H54 (cell line): Measurements from ENCODE around the gene CNTROB.
A peak's percentile ranks its signal among the peaks of the same experiment; 100 is the strongest.

ENCODE experiments used
- DNase-seq: peaks from one replicate; pipeline ENCODE4 v3.0.0; 2011; ENCODE audit warnings: low spot score, mixed read lengths; ENCODE audit not compliant: insufficient read length
- FAIRE-seq: peaks from 3 replicates; lab custom pipeline; 2011; peaks lifted over from hg19 to GRCh38; lab: Jason Lieb, UNC
- POLR2A ChIP-seq: IDR thresholded peaks from 2 replicates; pipeline ENCODE4 v1.6.1; 2011; ENCODE audit warnings: low read depth, mild to moderate bottlenecking, low read length

CNTROB gene

GRCh38 chr17:7931709-7932482 lies at the start of gene CNTROB, which contains the start of gene TRAPPC1:
Gene CNTROB (plus strand): TSS chr17:7932206. CDS start chr17:7933080, 874 bp downstream.
Gene TRAPPC1 (minus strand): TSS chr17:7931946. CDS start chr17:7931829, 117 bp downstream.
- TF ChIP-seq POLR2A, result peak; percentile 67
- FAIRE-seq (peak; percentile 75), DNase-seq (peak; percentile 100)

GRCh38 chr17:7882629-7883028 lies 49.4 kb upstream of the CNTROB start:
- DNase-seq (no peak), FAIRE-seq (no peak)
- TF ChIP-seq POLR2A, result no peak

GRCh38 chr17:7883781-7884386 lies 48.1 kb upstream of the CNTROB start:
- TF ChIP-seq POLR2A, result no peak
- DNase-seq (peak; percentile 37), FAIRE-seq (no peak)

GRCh38 chr17:7884581-7885366 lies 47.2 kb upstream of the CNTROB start:
- DNase-seq, result no peak
- no peak for FAIRE-seq
- TF ChIP-seq POLR2A, result peak; percentile 55; the same call in 1 of the 2 replicates

- TF ChIP-seq POLR2A, result peak; percentile 29
- FAIRE-seq (no peak), DNase-seq (peak; percentile 48)
Observed at GRCh38 chr17:7885367-7886226, 46.4 kb upstream of the CNTROB start.

- peak; percentile 45 for DNase-seq
- TF ChIP-seq POLR2A, result no peak
- no peak for FAIRE-seq
Observed at GRCh38 chr17:7886227-7887037, 45.6 kb upstream of the CNTROB start.

GRCh38 chr17:7887038-7887481 lies 44.9 kb upstream of the CNTROB start:
- TF ChIP-seq POLR2A, result no peak
- FAIRE-seq (no peak), DNase-seq (no peak)

- TF ChIP-seq POLR2A, result no peak
- FAIRE-seq (peak; percentile 38), DNase-seq (peak; percentile 91)
Observed at GRCh38 chr17:7887482-7888183, 44.4 kb upstream of the CNTROB start.

- no peak for FAIRE-seq
- no peak for DNase-seq
- no peak for TF ChIP-seq POLR2A
Observed at GRCh38 chr17:7888184-7888920, 43.7 kb upstream of the CNTROB start, which contains the start of gene CHD3. Gene CHD3 (plus strand): TSS chr17:7888789. CDS start chr17:7889001, 212 bp downstream.

- TF ChIP-seq POLR2A, result no peak
- DNase-seq, result peak; percentile 96
- peak; percentile 50 for FAIRE-seq
Observed at GRCh38 chr17:7889166-7889955, 42.6 kb upstream of the CNTROB start.
